ENCODE data around the gene SH3RF1. TPM values are rescaled to one million over a fixed set of nuclear protein-coding genes. Genes with fewer than 3 reads are reported as not detected.

Gene SH3RF1
- total RNA-seq, 2 donors from 2014 or later = 37.6 to 68.8 TPM

DNA sequence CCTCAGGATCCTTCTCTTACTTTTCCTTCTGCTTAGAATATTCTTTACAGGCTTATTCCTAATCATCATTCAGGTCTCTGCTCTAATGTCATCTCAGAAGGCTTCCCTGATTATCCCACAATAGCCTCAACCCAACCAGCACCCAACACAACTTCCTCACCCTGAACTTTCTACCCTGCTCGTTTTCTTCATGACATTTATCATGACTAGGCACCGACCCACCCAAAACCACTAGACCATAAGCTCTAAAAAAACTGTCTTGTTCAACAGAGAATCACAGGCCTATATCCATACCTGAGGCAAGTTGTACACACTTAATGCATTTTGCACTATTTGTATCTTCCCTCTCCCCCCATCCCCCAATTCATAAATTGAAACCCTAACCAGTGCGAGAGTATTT, 95.3 kb downstream of the SH3RF1 start:
- 94 to 95% methylated on average over 2 to 3 of the region's 3 CpGs for WGBS, 2 experiments (ENCODE audit: insufficient coverage in 1 of 2, insufficient read length in 1 of 2)
- Histone ChIP-seq H3K27me3 (ENCODE audit: control insufficient read depth, insufficient read depth, low read length, poor library complexity, severe bottlenecking) (no peaks in the 10 kb centered on the region), H3K27ac (ENCODE audit: low read depth, low read length) (no peak overlapping the region), H3K9ac (ENCODE audit: extremely low read depth, low read length, poor library complexity, severe bottlenecking) (no peak overlapping the region), H3K4me3 (ENCODE audit: low read length) (no peak overlapping the region), H3K36me3 (ENCODE audit: control insufficient read depth, insufficient read depth, low read length) (peaks cover 13% of the 10 kb centered on the region), H3K9me3 (ENCODE audit: control insufficient read depth, low read length) (no peaks in the 10 kb centered on the region), H3K4me1 (ENCODE audit: control insufficient read depth, insufficient read depth, low read length) (no peaks in the 10 kb centered on the region)
- H3K36me3 Mint-ChIP-seq (ENCODE audit: low read depth) = peaks cover 2% of the 10 kb centered on the region
- no peak overlapping the region for H3K27ac Mint-ChIP-seq
- DNase-seq = no peak
- no peak overlapping the region for H3K4me3 Mint-ChIP-seq
- H3K9me3 Mint-ChIP-seq = no peaks in the 10 kb centered on the region
- no peaks in the 10 kb centered on the region for H3K27me3 Mint-ChIP-seq (ENCODE audit: insufficient read depth)
- H3K4me1 Mint-ChIP-seq = peaks cover 17% of the 10 kb centered on the region
- TF ChIP-seq CTCF (conservative IDR thresholded peaks at IDR 0.05) = no peak

- H3K27ac Mint-ChIP-seq = no peak overlapping the region
- no peaks in the 10 kb centered on the region for H3K27me3 Mint-ChIP-seq (ENCODE audit: insufficient read depth)
- H3K27me3 ChIP-seq (ENCODE audit: control insufficient read depth, insufficient read depth, low read length, poor library complexity, severe bottlenecking) = no peaks in the 10 kb centered on the region
- no peaks in the 10 kb centered on the region for H3K9me3 ChIP-seq (ENCODE audit: control insufficient read depth, low read length)
- H3K4me3 Mint-ChIP-seq = no peak overlapping the region
- H3K4me1 Mint-ChIP-seq = peaks cover 17% of the 10 kb centered on the region
- no peak for DNase-seq
- no peak for TF ChIP-seq CTCF (conservative IDR thresholded peaks at IDR 0.05)
- peaks cover 14% of the 10 kb centered on the region for H3K36me3 ChIP-seq (ENCODE audit: control insufficient read depth, insufficient read depth, low read length)
- no peak overlapping the region for H3K27ac ChIP-seq (ENCODE audit: low read depth, low read length)
- H3K9me3 Mint-ChIP-seq = no peaks in the 10 kb centered on the region
- peaks cover 2% of the 10 kb centered on the region for H3K36me3 Mint-ChIP-seq (ENCODE audit: low read depth)
- 92 to 94% methylated on average over 3 to 4 of the region's 4 CpGs for WGBS, 2 experiments (ENCODE audit: insufficient coverage in 1 of 2, insufficient read length in 1 of 2)
- H3K4me1 ChIP-seq (ENCODE audit: control insufficient read depth, insufficient read depth, low read length) = no peaks in the 10 kb centered on the region
- no peak overlapping the region for H3K4me3 ChIP-seq (ENCODE audit: low read length)
- H3K9ac ChIP-seq (ENCODE audit: extremely low read depth, low read length, poor library complexity, severe bottlenecking) = no peak overlapping the region
These were observed 95.7 kb downstream of the SH3RF1 start for GRCh38 chr4:169175035-169175434.

DNA sequence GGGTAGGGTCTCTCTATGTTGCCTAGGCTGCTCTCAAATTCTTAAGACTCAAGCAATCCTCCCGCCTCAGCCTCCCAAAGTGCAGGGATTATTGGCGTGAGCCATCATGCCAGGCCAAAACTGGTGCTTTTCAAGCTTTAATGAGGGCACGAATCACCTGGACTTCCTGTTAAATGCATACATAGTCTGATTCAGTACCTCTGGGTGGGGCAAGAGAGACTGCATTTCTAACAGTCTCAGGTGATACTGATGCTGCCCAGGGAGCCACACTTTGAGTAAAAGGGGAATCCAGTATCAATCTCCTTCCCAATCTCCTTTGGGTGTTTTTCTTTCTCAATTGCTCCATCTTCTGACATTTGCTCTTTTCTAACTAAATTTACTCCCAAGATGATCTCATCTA, 96.5 kb downstream of the SH3RF1 start:
- Mint-ChIP-seq H3K36me3 (ENCODE audit: low read depth) (peaks cover 2% of the 10 kb centered on the region), H3K9me3 (no peaks in the 10 kb centered on the region), H3K4me3 (no peak overlapping the region), H3K27me3 (ENCODE audit: insufficient read depth) (no peaks in the 10 kb centered on the region), H3K4me1 (peaks cover 17% of the 10 kb centered on the region), H3K27ac (no peak overlapping the region)
- Histone ChIP-seq H3K4me3 (ENCODE audit: low read length) (no peak overlapping the region), H3K9me3 (ENCODE audit: control insufficient read depth, low read length) (no peaks in the 10 kb centered on the region), H3K36me3 (ENCODE audit: control insufficient read depth, insufficient read depth, low read length) (peaks cover 18% of the 10 kb centered on the region), H3K4me1 (ENCODE audit: control insufficient read depth, insufficient read depth, low read length) (no peaks in the 10 kb centered on the region), H3K27me3 (ENCODE audit: control insufficient read depth, insufficient read depth, low read length, poor library complexity, severe bottlenecking) (no peaks in the 10 kb centered on the region), H3K27ac (ENCODE audit: low read depth, low read length) (no peak overlapping the region), H3K9ac (ENCODE audit: extremely low read depth, low read length, poor library complexity, severe bottlenecking) (no peak overlapping the region)
- no peak for DNase-seq
- TF ChIP-seq CTCF (conservative IDR thresholded peaks at IDR 0.05) = peak; percentile 19
- 92 to 93% methylated on average over 3 of the region's 3 CpGs for WGBS, 2 experiments (ENCODE audit: insufficient coverage in 1 of 2, insufficient read length in 1 of 2)

Measured in endodermal cell (in vitro differentiated cells).